GM12864 (cell line): ENCODE results near the gene ALDH3A1.

Source experiments
- DNase-seq: peaks from one replicate; pipeline ENCODE4 v3.0.0-alpha.2; 2011; ENCODE audit warnings: low read depth
- H3K4me3 ChIP-seq: 2 replicates; pipeline ENCODE4 v1.5.1; 2011; ENCODE audit warnings: mild to moderate bottlenecking, low read depth, low read length, control low read depth
- CTCF ChIP-seq: IDR thresholded peaks from 2 replicates; pipeline ENCODE4 v1.5.1; 2011; ENCODE audit warnings: low read depth, mild to moderate bottlenecking, moderate library complexity, low read length, control low read depth, inconsistent platforms; ENCODE audit errors: missing control alignments

ALDH3A1 gene

GRCh38 chr17:19747829-19748806, at the start of gene ALDH3A1:
ALDH3A1 (minus strand) TSS chr17:19748298; CDS start chr17:19745129, 3,169 bp downstream.
- no peak for DNase-seq
- H3K4me3 ChIP-seq = no peak within 1 kb of the TSS

DNA sequence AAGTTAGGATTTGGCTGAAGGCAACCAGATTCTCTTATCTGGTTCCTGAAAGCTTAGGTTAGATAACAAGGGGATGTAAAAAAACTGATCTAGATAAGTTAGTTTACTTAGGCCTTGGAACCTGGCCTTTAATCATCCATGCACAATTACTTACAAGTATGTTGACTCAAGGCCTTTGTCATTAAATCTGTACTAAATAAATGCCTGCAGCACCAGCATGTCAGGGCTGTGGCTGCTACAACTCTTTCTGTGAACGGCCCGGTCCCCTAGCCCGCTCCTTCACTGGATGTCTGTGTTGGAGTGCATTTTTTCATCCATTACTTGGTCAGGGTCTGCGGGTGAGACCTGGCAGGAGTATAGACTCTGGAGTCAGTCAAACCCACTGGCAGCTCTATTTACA, 48.4 kb upstream of the ALDH3A1 start:
- no peak for DNase-seq
- no peak overlapping the region for H3K4me3 ChIP-seq
- no peak for TF ChIP-seq CTCF

More at GRCh38 chr17:19747829-19748806, at the start of gene ALDH3A1:
- TF ChIP-seq CTCF = no peak

DNA sequence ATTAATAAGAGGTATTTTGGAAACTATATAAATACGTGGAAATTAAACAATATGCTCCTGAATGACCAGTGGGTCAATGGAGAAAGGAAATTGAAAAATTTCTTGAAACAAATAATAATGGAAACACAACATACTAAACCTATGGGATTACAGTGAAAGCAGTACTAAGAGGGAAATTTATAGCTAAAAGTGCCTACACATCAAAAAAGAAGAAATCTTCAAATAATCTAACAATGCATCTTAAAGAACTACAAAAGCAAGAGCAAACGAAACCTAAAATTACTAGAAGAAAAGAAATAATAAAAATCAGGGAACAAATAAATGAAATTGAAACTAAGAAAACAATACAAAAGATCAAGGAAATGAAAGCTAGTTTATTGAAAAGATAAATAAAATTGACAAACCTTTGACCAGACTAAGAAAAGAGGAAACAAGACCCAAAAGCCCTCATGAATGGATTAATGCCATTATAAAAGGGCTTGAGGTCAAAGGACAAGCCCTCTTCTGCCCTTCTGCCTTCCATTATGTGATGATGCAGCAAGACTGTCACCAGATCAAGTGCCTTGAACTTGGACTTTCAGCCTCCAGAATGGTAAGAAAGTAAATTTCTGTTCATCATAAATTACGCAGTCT, 43.9 kb upstream of the ALDH3A1 start:
- TF ChIP-seq CTCF = no peak
- no peak overlapping the region for H3K4me3 ChIP-seq
- DNase-seq = no peak

DNA sequence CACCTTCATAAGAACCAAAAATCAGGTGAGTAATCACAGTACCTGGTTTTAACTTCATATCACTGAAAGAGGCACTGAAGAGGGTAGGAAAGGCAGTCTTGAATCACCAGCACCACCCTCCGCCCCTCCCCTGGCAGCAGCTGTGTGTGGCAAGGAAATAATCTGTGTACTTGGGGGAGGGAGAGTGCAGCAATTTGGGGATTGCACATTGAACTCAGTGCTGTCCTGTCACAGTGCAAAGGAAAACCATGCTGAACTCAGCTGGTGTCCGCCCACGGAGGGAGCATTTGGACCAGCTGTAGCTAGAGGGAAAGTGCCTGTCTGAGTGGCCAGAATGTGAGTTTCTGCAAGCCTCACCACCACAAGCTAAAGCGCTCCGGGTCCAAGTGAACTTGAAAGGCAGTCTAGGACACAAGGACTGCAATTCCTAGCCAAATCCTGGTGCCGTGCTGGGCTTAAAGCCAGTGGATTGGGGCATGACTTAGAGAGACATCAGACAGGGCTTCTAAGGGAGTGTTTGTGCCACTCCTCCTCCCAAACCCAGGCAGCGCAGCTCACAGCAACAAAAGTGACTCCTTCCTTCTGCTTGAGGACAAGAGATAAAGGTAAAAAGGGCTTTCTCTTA, 39.7 kb upstream of the ALDH3A1 start:
- DNase-seq = no peak

GRCh38 chr17:19785854-19786253, 37.8 kb upstream of the ALDH3A1 start:
- no peak overlapping the region for H3K4me3 ChIP-seq
- DNase-seq = no peak
- no peak for TF ChIP-seq CTCF

More for the DNA sequence above, 39.7 kb upstream of the ALDH3A1 start:
- no peak for TF ChIP-seq CTCF
- H3K4me3 ChIP-seq = no peak overlapping the region

DNA sequence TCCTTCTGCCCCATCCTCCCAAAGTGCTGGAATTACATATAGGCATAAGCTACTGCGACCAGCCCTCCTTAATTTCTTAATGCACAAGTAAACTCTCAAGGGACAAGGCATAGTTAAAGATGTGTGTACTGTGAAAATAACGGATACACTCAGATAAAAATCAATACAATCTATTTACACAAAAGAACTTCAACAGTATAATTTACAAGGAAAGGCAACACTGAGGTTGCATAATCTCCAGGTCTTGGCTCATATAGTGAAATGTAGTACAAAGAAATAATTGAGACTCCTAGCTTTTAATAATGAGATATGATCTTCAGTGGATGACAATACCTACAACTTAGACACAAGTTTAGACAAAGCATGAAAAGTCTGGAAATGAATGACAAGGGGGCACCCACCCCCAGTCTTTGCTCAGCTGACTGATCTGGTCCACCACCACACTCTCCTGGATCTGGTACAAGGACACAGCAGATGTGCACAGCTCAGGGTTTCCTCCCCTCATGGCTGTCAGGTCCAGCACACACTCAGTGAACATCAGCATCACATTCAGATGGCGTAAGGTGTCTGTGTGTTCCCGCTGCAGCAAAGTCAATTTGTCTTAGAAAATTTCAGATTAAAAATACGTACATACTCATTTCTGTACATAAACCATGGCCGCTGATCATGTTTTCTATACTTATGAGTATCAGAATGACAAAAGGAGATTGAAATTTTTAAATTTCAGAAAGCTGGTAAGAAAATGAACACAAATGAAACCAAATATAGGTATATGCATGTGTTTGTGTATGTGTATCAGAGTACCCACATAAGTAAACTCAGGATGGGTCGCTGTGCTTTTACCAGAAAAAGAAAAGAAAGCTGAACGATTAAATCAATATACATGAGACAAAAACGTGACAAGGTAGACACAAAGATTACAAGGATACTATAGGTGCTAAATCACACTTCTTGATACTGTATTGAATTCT, 33.7 kb upstream of the ALDH3A1 start:
- TF ChIP-seq CTCF = no peak
- H3K4me3 ChIP-seq = no peak overlapping the region
- no peak for DNase-seq
